Adrenal gland (tissue), 5 donors: ENCODE measurements around the gene TBC1D22A.

ENCODE experiments used
- CTCF ChIP-seq, 6 experiments: fragments of 450-650 bp in 4 of 6; fragments of 200-600 bp in 2 of 6; sonication (generic) in 1 of 6; IDR thresholded peaks; 1 replicate in 5 of 6; 2 replicates in 1 of 6; pipeline versions ENCODE4 v1.5.1 to v1.8.0; 2016 to 2021; ENCODE audit warnings: antibody characterized with exemption in 6 of 6, mild to moderate bottlenecking in 2 of 6, moderate library complexity in 1 of 6
- POLR2A ChIP-seq, 2 donors: fragments of 450-650 bp; IDR thresholded peaks; one replicate each; pipeline ENCODE4 v1.6.1; 2017; ENCODE audit warnings: antibody characterized with exemption in 2 of 2, mild to moderate bottlenecking in 2 of 2, moderate library complexity in 1 of 2
- donor health status: DM: no; HTN: no; CAD: no.

GRCh38 chr22:47086596-47087248 lies 324.3 kb downstream of the TBC1D22A start:
- no peak for TF ChIP-seq CTCF (IDR thresholded peaks at IDR 0.05)
- no peak for TF ChIP-seq POLR2A (IDR thresholded peaks at IDR 0.05)
